H1 (cell line): Measurements from ENCODE around the gene C16orf90. TPM values are rescaled to one million over a fixed set of nuclear protein-coding genes. Genes with fewer than 3 reads are reported as not detected.

ENCODE experiments used
- CHD7 ChIP-seq: fragments of 300-600 bp; sonication (generic); IDR thresholded peaks from 2 replicates; pipeline ENCODE4 v1.7.1; 2012; ENCODE audit warnings: low read length, moderate library complexity, mild to moderate bottlenecking, inconsistent platforms; ENCODE audit not compliant: insufficient replicate concordance
- polyA plus RNA-seq, 7 experiments: library from polyadenylated mRNA; depleted of rRNA in 3 of 7; stranded (reverse) in 5 of 7; unstranded in 2 of 7; fragments of >200 nt in 5 of 7; fragments of 200-250 nt in 2 of 7; gene quantifications; 1 replicate in 5 of 7; 2 replicates in 1 of 7; 4 replicates in 1 of 7; pipeline versions ENCODE4 v1.2.1 to v1.2.3, GENCODE V29; 2011 to 2013; ENCODE audit warnings: missing spikeins in 2 of 7, mixed read lengths in 2 of 7
- total RNA-seq: library from RNA; stranded (reverse); fragmentation: NEBNext Ultra II Directional; extraction: Animal tissue kit (Norgen Biotek cat#: 25700); gene quantifications from 2 replicates; pipeline ENCODE4 v1.2.1, GENCODE V29; 2021

The C16orf90 gene
- total and polyA plus RNA-seq, 2 of the 8 experiments (the other 6 are each of a cell fraction or from before 2014, with no cell fraction given) = not detected

- no peak for TF ChIP-seq CHD7
Observed at GRCh38 chr16:3496386-3496785, 1.1 kb upstream of the C16orf90 start (continued).
